ENCODE measurements around the gene TESK1. TPM values are rescaled to one million over a fixed set of nuclear protein-coding genes. Genes with fewer than 3 reads are reported as not detected.
A peak's percentile ranks its signal among the peaks of the same experiment; 100 is the strongest.

The TESK1 gene
- total RNA-seq, 4 donors from 2014 or later = 21.5 to 85.1 (median 50.7) TPM

DNA sequence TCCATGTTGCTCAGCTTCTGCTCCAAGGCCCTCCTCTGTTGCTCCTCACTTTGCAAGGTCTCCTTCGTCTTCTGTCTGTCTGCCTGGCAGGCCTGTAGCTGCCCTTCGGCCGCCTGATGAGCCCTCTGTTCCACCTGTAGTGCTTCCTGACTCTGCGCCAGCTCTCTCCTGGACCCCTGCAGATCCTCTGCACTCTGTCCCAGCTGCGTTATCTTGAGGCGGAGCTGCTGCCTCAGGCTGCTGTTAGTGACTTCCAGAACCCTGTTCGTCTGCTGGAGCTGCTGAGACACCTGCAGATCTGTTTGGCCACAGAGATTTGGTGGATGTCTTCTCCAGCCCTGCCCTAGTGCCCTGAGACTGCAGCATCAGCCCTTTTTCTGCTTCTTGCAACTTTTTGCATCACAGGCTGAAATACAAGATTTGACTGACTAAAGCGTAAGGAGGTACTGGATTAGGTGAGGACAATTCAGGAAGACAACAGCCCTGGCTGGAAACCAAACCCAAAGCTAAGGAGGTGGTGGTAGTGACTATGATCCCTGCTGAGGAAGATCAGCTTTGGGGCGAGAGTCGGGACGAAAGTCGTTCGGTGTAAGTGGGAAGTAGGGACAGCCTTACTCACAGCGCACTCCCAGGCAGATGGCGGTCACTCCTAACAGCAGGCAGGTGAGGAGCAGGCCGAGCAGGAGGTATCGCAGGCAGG, 11.1 kb downstream of the TESK1 start:
- Histone ChIP-seq H3K4me3 (peak overlapping the region in 1 of 4 donors; percentile 59), H3K27ac (peak overlapping the region in 3 of 4 donors; percentile 62 to 87 (median 69))

DNA sequence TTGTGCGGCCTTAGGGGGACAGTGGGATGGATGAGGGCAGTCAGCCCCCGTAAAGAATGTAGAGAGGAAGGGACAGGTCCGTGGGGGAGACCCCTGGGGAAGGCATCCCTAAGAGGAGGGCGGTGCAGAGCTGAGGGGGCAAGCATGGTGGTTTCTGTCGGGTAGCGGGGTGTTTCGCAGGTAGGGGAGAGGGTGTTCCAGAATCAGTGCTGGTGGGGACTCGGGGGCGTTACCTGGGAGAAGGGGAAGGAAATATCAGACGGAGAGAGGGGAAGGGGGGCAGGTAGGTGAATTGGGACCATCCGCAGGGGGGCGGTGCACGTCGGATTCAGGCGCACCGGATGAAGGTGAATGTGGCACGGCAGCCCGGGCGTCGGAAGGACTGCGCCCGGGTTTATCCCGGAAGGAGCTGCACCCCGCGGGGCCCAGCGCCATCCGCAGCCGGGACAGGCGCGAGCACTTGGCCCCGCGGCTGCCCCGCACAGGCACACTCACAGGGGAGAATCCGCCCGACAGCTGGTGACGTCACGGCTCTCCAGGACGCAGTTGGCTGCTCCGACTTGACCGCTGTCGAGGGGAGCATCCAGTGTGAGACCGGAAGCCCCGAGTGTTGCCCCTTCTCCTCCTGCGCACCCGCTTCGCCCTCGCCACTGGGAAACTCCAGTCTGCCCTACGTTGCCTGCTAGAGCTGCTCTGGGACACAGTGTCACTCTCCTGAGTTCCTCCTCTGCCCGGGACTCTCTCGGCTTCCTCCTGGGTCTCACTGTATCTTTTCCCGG, 11.8 kb downstream of the TESK1 start:
- Histone ChIP-seq H3K27ac (peak overlapping the region; percentile 2 to 87 (median 66)), H3K27me3 (no peaks in the 10 kb centered on the region), H3K9me3 (no peaks in the 10 kb centered on the region), H3K4me3 (peak overlapping the region; percentile 38 to 66 (median 55)), H3K4me1 (peaks cover 0 to 21% (median 11%) of the 10 kb centered on the region in 4 donors), H3K36me3 (no peaks in the 10 kb centered on the region)
- peak in 1 of 2 donors; percentile 27 for TF ChIP-seq POLR2A (IDR thresholded peaks at IDR 0.05)
- TF ChIP-seq, protein P1, sequence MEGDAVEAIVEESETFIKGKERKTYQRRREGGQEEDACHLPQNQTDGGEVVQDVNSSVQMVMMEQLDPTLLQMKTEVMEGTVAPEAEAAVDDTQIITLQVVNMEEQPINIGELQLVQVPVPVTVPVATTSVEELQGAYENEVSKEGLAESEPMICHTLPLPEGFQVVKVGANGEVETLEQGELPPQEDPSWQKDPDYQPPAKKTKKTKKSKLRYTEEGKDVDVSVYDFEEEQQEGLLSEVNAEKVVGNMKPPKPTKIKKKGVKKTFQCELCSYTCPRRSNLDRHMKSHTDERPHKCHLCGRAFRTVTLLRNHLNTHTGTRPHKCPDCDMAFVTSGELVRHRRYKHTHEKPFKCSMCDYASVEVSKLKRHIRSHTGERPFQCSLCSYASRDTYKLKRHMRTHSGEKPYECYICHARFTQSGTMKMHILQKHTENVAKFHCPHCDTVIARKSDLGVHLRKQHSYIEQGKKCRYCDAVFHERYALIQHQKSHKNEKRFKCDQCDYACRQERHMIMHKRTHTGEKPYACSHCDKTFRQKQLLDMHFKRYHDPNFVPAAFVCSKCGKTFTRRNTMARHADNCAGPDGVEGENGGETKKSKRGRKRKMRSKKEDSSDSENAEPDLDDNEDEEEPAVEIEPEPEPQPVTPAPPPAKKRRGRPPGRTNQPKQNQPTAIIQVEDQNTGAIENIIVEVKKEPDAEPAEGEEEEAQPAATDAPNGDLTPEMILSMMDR (IDR thresholded peaks at IDR 0.05) = peak in 3 of 6 experiments; percentile 10 to 39 (median 22)
- peak; percentile 74 to 91 (median 85) for DNase-seq

More for the DNA sequence above, 11.1 kb downstream of the TESK1 start:
- DNase-seq = peak in 1 of 3 donors; percentile 43
- H3K9me3 ChIP-seq = no peaks in the 10 kb centered on the region
- no peaks in the 10 kb centered on the region for H3K27me3 ChIP-seq
- TF ChIP-seq POLR2A (IDR thresholded peaks at IDR 0.05) = no peak
- TF ChIP-seq, protein P1 (IDR thresholded peaks at IDR 0.05) = no peak
- no peaks in the 10 kb centered on the region for H3K36me3 ChIP-seq
- peaks cover 0 to 21% (median 11%) of the 10 kb centered on the region in 4 donors for H3K4me1 ChIP-seq

DNA sequence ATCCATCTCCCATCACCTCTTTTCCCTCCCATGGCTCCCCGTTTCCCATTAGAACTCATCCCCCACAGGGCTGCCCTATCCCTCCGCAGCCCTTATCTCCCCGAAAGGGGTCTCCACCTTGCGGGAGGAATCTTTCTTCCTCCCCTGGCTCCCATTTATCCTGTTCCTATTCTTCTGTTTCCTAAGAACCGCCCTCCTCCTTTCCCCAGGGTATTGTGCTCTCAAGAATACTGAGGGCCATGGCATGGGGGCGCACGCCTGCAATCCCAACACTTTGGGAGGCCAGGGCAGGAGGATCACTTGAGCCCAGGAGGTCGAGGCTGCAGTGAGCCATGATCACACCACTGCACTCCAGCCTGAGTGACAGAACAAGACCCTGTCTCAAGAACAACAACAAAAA, 12.5 kb downstream of the TESK1 start:
- Histone ChIP-seq H3K27me3 (no peaks in the 10 kb centered on the region), H3K4me1 (peaks cover 0 to 21% (median 11%) of the 10 kb centered on the region in 4 donors), H3K36me3 (no peaks in the 10 kb centered on the region), H3K4me3 (peak overlapping the region; percentile 38 to 66 (median 55)), H3K27ac (peak overlapping the region; percentile 2 to 87 (median 67)), H3K9me3 (no peaks in the 10 kb centered on the region)
- TF ChIP-seq, protein P1 (IDR thresholded peaks at IDR 0.05) = no peak
- no peak for TF ChIP-seq POLR2A (IDR thresholded peaks at IDR 0.05)
- peak in 2 of 3 donors; percentile 16 to 41 for DNase-seq

DNA sequence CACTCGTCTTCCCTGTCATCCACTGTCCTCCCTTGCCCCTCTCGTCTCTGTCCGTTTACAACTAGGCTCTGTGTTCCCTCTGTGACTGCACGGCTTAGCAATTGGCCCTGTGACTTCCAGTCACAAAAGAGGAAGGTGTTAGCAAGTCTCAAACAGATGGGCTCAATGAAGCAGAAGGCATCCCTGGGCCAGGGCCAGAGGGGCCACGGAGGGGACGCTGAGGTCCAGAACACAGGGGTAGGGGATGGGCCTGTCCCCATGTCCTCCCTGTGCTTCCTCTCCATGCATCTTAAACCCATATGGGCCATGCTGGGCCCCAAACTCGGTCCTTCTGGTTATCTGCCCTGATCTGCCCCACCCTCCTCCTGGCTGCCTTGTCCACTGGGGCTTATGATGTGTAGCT, 13.3 kb downstream of the TESK1 start, which contains the start of gene CD72:
Gene CD72 (minus strand): TSS at position 89 of the 403 bp plus-strand sequence. CDS start 110 bp downstream, outside the sequence.
- H3K4me3 ChIP-seq = peak within 1 kb of the TSS; percentile 38 to 66 (median 55)
- DNase-seq = peak in 2 of 3 donors; percentile 66 to 73
- peaks cover 0 to 21% (median 11%) of the 10 kb centered on the region in 4 donors for H3K4me1 ChIP-seq
- H3K27ac ChIP-seq = peak within 1 kb of the TSS; percentile 57 to 87 (median 67)
- H3K36me3 ChIP-seq = no peaks in the 10 kb centered on the region
- TF ChIP-seq, protein P1 (IDR thresholded peaks at IDR 0.05) = no peak
- no peak for TF ChIP-seq POLR2A (IDR thresholded peaks at IDR 0.05)
- no peaks in the 10 kb centered on the region for H3K27me3 ChIP-seq
- H3K9me3 ChIP-seq = no peaks in the 10 kb centered on the region

Data from Peyer's patch (tissue), 4 donors.